Measurements from ENCODE around the gene IDUA.
"Not testable (repeated sequence)": the region's sequence is repeated elsewhere in the genome, so short reads cannot be mapped to it uniquely, and the experiment has no call there.

Gene IDUA

DNA sequence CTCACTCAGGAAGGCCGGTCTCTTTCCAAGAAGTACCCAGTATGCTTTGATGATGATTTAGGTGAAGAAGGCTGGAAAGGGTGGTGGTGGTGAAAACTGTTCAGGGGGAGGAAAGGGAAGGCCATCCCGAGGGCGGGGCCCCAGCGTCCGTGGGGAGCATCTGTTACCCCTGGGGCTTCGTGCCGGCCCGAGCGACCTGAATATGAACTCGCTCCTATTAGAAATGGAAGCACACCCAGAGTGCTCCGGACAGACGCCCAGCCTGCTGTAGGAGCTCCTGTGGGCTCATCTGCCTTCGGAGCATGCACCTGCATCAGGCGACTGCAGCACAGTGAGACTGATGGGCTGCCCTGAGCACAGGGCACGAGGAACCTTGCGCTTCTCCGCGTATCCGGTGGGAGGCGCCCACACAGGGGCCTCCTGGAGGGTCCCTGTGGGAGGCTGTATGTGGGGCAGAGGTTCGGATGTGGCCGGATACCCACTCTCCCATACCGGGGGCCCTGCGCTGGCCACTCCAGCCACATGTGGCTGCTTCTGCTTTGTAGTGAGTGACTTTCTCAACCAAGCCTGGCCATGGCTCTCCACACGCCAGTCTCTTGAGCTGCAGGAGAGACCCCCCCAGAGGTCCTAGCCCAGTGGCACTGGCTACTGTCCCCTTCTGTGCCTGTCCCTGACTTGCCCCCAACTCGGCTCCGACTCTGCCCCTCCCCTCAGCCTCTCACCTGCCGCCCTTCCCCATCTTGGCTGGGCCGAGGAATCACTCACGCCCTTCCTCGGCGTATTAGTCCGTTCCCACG, 61.3 kb downstream of the IDUA start:
- DNase-seq, result no peak

DNA sequence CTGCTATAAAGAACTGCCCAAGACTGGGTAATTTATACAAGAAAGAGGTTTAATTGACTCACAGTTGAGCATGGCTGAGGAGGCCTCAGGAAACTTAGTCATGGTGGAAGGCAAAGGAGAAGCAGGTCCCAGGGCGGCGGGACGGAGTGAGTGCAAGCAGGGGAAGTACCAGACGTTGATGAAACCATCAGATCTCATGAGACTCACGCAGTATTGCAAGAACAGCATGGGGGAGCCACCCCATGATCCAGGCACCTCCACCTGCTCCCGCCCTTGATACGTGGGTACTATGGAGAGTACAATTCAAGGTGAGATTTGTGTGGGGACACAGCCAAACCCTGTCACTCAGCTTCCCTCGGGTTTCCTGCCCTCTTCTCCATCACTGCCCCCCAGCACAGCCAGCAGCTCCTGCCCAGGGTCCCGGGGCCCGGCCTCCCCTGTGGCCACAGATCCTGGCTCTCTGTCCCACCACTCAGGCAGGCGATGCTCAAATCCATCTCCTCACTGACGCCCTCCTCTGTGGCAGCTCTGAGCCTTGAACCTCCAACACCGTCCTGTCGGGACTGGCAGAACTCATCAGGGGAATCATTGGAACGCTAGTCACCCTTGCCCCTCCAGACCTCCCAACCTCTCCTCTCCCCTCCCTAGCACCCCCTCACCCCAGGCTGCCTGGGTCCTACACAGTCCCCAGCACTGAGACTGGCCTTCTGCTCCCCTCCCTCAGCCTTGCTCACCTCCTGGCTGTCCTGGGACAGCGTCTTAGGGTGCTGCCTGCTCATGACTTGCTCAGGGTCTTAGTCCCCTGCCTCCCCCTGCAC, 62.1 kb downstream of the IDUA start:
- DNase-seq, result no peak

DNA sequence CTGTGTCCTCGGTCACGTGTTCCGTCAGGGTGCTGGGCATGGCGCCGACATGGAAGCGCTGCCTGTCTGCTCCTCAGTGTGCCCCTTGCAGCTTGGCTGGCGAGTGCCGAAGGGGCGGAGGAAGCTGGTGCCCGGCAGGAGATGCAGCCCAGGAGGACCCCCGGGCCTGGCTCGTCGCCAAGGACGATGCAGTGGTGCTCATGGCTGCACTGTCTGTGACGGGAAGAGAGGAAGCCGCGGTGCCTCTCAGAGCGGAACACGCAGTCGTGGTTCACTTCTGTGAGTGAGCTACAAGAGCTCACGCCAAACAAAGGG, 62.7 kb downstream of the IDUA start:
- no peak for DNase-seq

DNA sequence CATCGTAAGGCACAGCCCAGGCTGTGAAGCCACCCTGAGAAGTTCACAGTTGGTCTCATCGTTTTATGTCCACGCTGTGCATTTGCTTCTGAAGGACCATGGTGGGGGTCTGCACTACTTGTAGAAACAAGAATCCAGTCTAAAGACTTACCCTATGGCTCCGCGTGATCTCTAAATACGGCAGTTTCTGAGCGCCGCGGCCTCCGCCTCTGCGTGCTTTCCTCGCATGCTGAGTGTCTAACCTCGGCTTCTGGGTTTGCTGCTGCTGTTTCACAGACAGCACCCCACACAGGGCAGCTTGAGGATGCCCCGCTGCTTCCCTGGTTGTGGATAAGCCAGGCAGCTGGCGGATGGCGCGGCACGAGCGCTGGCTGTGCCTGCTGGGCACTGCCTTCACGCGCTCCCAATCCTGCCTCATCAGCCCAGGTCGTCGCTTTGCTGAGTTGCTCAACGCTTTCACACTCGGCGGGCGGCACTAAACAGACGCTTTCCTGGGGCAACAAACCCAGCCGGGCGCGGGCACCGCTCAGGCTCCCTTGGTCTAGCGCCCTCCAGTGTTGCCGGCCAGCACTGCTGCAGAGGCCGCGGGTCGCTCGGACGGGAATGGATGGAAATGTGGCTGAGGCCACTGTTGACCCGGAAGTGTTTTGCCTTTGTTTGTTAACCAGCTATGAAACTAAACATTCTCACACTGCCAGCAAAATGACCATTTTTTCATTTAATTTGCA, 63.8 kb downstream of the IDUA start:
- no peak for DNase-seq

DNA sequence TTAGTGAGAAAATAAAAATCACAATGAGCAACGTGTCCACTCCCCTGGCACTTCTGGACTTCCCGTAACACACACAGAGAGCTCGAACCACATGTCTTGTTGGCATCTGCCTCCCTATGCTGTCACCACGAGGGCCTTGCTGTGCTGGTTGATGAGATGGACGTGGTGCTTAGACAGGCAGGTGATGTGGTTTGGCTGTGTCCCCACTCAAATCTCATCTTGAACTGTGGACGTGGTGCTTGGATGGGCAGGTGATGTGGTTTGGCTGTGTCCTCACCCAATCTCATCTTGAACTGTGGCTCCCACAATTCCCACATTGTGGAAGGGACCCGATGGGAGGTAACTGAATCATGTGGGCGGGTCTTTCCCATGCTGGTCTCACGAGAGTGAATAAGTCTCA, 64.6 kb downstream of the IDUA start:
- DNase-seq, result no peak

DNA sequence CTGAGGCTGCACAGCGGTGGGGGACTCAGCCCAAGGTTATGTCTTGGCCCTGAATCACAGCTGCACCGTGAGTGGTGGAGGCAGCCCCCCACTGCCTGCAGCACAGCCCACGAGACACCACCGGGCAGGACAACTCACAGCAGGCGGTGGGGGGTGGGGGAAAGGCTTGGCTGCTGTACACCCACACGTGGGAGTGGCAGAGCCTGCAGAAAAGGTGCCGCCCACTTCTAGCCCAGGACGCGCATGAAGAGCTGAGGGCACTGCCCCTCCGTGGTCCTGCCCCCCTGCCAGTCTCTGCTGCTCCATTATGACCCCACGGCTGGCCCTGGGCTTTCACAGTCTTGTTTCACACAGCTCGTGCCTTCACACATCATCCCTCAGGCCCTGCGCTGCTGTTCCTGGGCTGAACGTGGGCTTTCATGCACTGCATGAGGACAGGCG, 65.4 kb downstream of the IDUA start:
- DNase-seq, result no peak

DNA sequence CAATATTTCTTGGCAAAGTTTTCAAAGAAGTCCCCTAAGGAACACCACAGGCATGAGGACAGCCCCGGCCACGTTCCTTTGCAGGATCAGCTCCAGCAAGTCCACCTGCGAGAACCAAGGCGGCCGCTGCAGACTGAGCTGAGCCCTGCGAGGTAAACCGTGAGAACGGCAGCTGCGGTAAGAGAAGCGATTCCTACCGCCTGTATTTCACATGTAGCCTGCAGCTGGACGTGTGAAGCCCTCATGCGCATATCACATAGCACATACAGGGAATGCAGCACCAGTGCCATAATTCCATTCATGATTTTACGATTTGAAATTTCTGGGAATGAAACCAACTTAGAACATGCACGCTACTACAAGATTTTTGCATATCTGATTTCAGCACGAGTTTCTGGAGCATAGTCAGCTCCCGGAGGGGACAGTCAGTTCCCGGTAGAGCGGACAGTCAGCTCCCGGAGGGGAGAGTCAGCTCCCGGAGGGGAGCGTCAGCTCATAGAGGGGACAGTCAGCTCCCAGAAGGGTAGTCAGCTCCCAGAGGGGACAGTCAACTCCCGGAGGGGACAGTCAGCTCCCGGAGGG, 66.3 kb downstream of the IDUA start:
- no peak for DNase-seq

DNA sequence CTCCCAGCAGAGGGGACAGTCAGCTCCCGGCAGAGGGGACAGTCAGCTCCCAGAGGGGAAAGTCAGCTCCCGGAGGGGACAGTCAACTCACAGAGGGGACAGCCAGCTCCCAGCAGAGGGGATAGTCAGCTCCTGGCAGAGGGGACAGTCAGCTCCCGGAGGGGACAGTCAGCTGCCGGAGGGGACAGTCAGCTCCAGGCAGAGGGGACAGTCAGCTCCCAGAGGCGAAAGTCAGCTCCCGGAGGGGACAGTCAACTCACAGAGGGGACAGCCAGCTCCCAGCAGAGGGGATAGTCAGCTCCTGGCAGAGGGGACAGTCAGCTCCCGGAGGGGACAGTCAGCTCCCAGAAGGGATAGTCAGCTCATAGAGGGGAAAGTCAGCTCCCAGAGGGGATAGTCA, 67.0 kb downstream of the IDUA start:
- DNase-seq, result not testable (repeated sequence)
